Activated CD4-positive, CD25-positive, alpha-beta regulatory T cell treated with anti-CD3 and anti-CD28 coated beads, Interleukin-2, amount 50 U/mL, for 72 hours (primary cell): ENCODE measurements around the gene EDDM13.
"Not testable (repeated sequence)": the region's sequence is repeated elsewhere in the genome, so short reads cannot be mapped to it uniquely, and the experiment has no call there.

Experiments
- DNase-seq: peaks from one replicate; pipeline ENCODE4 v3.0.0; 2021

Gene EDDM13

GRCh38 chr19:56295531-56296455 is 23.2 kb downstream of the EDDM13 start:
- DNase-seq = no peak

- DNase-seq = no peak
Observed at GRCh38 chr19:56297010-56297409, 24.5 kb downstream of the EDDM13 start.

GRCh38 chr19:56299688-56300087 is 27.1 kb downstream of the EDDM13 start:
- DNase-seq = no peak

GRCh38 chr19:56301155-56301554 is 28.6 kb downstream of the EDDM13 start:
- DNase-seq = no peak

- DNase-seq = no peak
Observed at GRCh38 chr19:56301886-56302620, 29.5 kb downstream of the EDDM13 start.

GRCh38 chr19:56304243-56304642 is 31.7 kb downstream of the EDDM13 start:
- DNase-seq = no peak

GRCh38 chr19:56306016-56306415 is 33.5 kb downstream of the EDDM13 start:
- no peak for DNase-seq

- not testable (repeated sequence) for DNase-seq
Observed at GRCh38 chr19:56307062-56307461, 34.5 kb downstream of the EDDM13 start.

GRCh38 chr19:56308792-56309191 is 36.2 kb downstream of the EDDM13 start:
- no peak for DNase-seq

GRCh38 chr19:56309511-56310185 is 37.1 kb downstream of the EDDM13 start:
- DNase-seq = peak; percentile 69

GRCh38 chr19:56310462-56310861 is 37.9 kb downstream of the EDDM13 start:
- DNase-seq = no peak

GRCh38 chr19:56312342-56312741 is 39.8 kb downstream of the EDDM13 start:
- no peak for DNase-seq

- DNase-seq = no peak
Observed at GRCh38 chr19:56312787-56313657, 40.5 kb downstream of the EDDM13 start.

- DNase-seq = no peak
Observed at GRCh38 chr19:56314018-56314380, 41.5 kb downstream of the EDDM13 start.

GRCh38 chr19:56314381-56315076 is 42.0 kb downstream of the EDDM13 start, which contains the start of gene ZSCAN5A:
Gene ZSCAN5A, minus strand, starts transcription at chr19:56314839. Its CDS starts 89,793 bp downstream, at chr19:56225046.
- peak; percentile 97 for DNase-seq

GRCh38 chr19:56315077-56315828 is 42.7 kb downstream of the EDDM13 start:
- DNase-seq = peak; percentile 81

- no peak for DNase-seq
Observed at GRCh38 chr19:56316728-56317127, 44.2 kb downstream of the EDDM13 start.

GRCh38 chr19:56317749-56318148 is 45.2 kb downstream of the EDDM13 start:
- no peak for DNase-seq

- DNase-seq = no peak
Observed at GRCh38 chr19:56319991-56320390, 47.4 kb downstream of the EDDM13 start.

- no peak for DNase-seq
Observed at GRCh38 chr19:56321254-56321988, 48.9 kb downstream of the EDDM13 start.
